Astrocyte of the cerebellum (primary cell): Measurements from ENCODE around the gene FLOT1.
A peak's percentile ranks its signal among the peaks of the same experiment; 100 is the strongest.

Experiments used
- DNase-seq: peaks from one replicate; pipeline ENCODE4 v3.0.0-alpha.2; 2011; ENCODE audit warnings: low read depth
- H3K4me3 ChIP-seq: 2 replicates; pipeline ENCODE4 v1.5.1; 2011; ENCODE audit warnings: mild to moderate bottlenecking, low read depth, low read length, moderate library complexity
- CTCF ChIP-seq: IDR thresholded peaks from 2 replicates; pipeline ENCODE4 v1.5.1; 2012; ENCODE audit warnings: low read length, low read depth, moderate library complexity, mild to moderate bottlenecking; ENCODE audit errors: missing control alignments
- in situ Hi-C: cut with HindIII; loops from 2 replicates; pipeline ENCODE4 v1.10.0; 2017; ENCODE audit warnings: low sequenced_read_pairs

Gene FLOT1

DNA sequence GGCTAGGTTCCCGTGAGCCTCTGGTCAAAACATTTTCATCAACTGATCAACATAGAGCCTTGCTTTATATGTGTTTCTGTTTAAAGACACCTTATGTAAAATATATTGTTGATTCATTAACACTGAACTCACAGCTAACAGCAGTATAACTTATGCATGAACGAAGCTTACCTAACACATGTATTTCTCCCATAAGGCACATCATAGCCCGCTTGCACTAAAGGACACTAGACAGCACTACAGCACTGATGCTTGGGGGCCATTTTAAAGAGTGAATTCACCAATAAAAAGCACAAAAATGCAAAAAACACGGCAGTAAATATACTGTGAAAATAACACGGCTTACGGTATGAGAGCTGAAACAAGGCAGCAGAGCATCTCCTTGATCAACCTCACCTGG is 4.0 kb downstream of the FLOT1 start:
- in situ Hi-C loops, result loop anchor here (5.0 to 10.0 kb wide), 2 partner anchors 46 to 129 kb away; no protein-coding TSS in a partner anchor

GRCh38 chr6:30735668-30736314 is 6.7 kb downstream of the FLOT1 start:
- no peak for DNase-seq
- H3K4me3 ChIP-seq, result no peak overlapping the region
- in situ Hi-C loops, result loop anchor here (5.0 to 10.0 kb wide), 2 partner anchors 49 to 132 kb away; no protein-coding TSS in a partner anchor
- no peak for TF ChIP-seq CTCF

More for the DNA sequence above, 4.0 kb downstream of the FLOT1 start:
- H3K4me3 ChIP-seq, result no peak overlapping the region
- TF ChIP-seq CTCF, result no peak
- no peak for DNase-seq

DNA sequence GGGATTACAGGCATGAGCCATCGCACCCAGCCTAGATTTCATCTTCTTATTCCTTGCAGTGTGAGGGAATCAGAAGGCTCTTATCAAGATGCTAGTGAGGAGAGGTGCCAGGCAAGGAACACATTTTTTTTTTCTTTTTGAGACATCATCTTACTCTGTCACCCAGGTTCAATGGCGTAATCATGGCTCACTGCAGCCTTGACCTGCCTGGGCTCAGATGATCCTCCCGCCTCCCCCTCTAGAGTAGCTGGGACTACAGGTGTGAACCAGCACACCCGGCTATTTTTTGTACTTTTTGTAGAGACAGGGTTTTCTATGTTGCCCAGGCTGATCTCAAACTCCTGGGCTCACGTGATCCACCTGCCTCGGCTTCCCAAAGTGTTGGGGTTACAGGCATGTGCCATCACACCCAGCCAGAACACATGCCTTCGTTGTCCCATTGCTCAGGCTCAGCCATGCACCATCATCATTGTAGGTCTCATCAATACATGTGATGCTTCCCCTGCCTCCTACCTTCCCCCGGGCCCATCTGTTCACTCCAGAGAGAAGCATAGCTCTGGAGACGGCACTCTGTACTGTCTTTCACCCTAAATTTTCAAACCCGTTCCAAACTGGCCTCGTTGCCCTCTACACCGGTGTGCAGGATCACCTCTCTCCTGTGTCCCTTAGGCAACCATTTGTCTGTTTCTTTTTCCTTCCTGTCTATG is 10.1 kb downstream of the FLOT1 start:
- in situ Hi-C loops, result loop anchor here (10.0 kb wide), 1 partner anchor 52 kb away; no protein-coding TSS in a partner anchor
- TF ChIP-seq CTCF, result no peak
- no peak for DNase-seq
- no peak overlapping the region for H3K4me3 ChIP-seq

DNA sequence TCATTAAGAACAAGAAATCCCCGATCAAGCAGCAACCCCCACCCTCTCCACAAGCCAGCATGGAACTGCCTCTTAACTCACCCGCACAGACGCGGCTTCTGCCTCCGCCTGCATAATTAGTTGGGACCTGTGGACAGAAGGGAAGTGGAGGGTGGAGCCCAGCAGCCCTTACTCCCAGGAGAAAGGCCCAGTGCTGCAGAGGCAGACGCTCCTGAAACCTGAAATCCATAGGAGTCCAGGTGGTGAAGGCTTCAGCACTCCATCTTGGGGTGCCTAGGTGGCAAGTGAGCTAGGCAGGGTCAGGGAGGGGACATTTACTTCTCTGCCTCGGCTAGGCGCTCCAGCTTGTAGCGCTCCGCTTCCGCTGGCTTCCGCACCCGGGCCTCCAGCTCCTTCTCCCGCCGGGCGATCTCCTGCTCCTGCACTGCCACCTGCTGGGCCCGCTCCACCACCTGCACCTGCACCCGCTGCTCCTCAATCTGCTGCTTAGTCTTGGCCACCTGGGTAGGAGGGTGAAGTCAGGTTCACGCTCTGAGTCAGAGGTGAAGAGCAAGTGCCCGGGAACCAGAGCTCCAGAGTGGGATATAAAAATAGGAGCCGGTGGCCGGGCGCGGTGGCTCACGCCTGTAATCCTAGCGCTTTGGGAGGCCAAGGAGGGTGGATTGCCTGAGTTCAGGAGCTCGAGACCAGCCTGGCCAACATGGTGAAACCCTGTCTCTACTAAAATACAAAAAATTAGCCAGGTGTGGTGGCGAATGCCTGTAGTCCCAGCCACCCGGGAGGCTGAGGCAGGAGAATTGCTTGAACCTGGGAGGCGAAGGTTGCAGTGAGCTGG is 11.7 kb downstream of the FLOT1 start:
- no peak overlapping the region for H3K4me3 ChIP-seq
- DNase-seq, result no peak
- no peak for TF ChIP-seq CTCF
- in situ Hi-C loops, result loop anchor here (10.0 kb wide), 1 partner anchor 54 kb away; no protein-coding TSS in a partner anchor

DNA sequence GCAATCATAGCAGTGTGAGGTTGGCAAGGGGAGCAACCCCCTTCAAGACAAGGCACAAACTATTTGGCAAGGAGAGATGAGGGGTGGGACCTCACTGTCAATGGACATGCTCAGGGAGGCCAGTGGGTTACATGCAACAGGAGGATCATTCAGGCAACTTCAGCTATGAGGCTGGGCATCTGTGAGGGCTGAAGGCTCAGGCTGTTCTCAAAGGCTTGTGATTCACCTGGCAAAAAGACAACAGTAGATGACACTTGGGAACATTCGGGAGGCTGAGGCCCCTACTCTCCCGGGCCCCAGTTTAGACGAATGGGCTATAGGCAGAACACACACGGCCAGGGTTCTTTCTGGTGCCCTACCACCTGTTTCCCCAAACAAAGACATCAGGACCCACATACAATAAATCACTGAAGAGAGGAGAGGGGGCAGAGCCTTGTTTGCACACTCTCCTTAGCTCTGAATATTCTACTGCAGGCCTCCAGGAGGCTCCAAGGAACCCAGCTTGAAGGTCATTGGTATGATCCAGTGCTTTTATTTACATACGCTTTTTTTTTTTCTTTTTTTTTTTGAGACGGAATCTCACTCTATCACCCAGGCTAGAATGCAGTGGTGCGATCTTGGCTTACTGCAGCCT is 14.4 kb downstream of the FLOT1 start:
- in situ Hi-C loops, result no loop called here
- DNase-seq, result no peak
- no peak overlapping the region for H3K4me3 ChIP-seq
- peak; percentile 37 for TF ChIP-seq CTCF
